Activated T-cell treated with anti-CD3 and anti-CD28 coated beads for 24 hours (primary cell): Measurements from ENCODE around the gene DNMT3A.
"Not testable (repeated sequence)": the region's sequence is repeated elsewhere in the genome, so short reads cannot be mapped to it uniquely, and the experiment has no call there.

ENCODE experiments used
- DNase-seq: peaks from one replicate; pipeline ENCODE4 v3.0.0-alpha.2; 2020; ENCODE audit warnings: low read depth

DNMT3A gene

GRCh38 chr2:25283921-25284320 is 57.8 kb downstream of the DNMT3A start:
- DNase-seq = no peak

- DNase-seq = no peak
These were observed 59.8 kb downstream of the DNMT3A start for GRCh38 chr2:25281941-25282340.

DNA sequence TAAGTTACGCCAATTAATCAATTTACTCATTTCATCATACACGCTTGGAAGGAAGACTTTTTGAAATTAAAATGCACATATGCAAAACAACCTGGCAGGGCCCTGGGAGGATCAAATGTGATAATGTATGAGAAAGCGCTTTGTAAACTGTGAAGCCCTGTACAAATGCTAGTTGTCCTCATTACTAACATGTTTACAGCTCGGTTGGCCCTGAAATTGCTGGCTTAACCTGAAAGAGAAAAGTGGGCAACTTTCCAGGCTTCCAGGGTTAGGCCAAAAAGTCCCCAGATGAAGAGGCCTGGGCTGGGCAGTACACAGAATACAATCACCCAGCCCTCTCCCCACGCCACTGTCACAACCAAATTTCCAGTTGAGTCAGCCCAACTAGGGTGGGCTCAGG is 60.2 kb downstream of the DNMT3A start:
- DNase-seq = no peak

- no peak for DNase-seq
These were observed 61.6 kb downstream of the DNMT3A start for GRCh38 chr2:25280051-25280687.

DNA sequence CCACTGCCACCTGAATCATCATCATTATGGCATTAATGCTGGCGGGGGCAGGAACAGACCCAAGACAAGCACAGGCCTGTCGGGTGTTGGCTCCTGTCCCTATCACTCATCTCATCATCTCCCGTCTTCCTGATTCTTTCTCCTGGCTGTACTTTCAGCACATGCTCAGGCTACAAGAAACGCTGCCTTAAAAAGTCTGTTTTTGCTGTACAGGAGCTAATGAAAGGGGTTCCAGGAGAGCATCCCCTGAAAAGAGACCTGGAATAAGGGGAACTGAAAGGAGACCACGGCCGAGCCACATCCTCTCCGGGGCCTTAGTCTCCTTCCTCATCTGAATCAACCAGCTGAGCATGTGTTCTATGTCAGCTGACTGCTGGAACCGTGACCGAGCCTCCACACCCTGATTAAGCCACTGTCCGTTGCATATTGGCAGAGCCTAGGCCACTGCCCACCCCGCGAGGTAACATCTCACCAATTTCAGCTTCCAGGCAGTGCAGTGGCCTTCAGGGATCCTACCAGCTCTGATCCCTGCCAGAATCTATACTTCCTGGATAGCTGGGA is 62.6 kb downstream of the DNMT3A start:
- DNase-seq = no peak

GRCh38 chr2:25276569-25277465 is 64.9 kb downstream of the DNMT3A start:
- peak; percentile 69 for DNase-seq

- no peak for DNase-seq
These were observed 66.2 kb downstream of the DNMT3A start for GRCh38 chr2:25275575-25275965.

GRCh38 chr2:25274868-25275574 is 66.7 kb downstream of the DNMT3A start:
- DNase-seq = no peak

DNA sequence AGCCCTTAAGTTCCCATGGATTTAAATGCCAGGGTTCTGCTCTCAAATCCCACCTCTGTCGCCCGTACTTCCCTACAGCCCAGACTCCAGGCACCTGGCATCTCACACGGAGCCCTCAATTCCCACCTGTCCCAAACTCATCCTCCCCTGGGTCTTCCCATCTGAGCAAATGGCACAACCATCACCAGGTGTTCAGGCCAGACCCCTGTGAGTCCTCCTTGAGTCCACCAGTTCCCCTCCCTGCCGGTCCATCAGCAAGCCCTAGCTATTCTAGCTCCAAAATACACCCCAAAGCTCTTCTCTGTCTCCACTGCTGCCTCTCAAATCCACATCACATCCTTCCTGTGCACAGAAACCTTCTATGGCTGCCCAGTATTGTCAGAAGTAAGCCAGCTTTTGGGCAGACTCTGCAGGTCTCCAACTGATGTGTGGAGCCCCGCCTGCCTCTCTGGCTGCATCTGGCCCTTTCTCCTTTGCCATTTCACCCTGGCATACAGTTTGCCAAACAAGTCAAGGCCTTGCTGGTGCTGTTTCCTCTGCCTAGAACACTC is 67.7 kb downstream of the DNMT3A start:
- no peak for DNase-seq

- not testable (repeated sequence) for DNase-seq
These were observed 69.0 kb downstream of the DNMT3A start for GRCh38 chr2:25272705-25273104.

DNA sequence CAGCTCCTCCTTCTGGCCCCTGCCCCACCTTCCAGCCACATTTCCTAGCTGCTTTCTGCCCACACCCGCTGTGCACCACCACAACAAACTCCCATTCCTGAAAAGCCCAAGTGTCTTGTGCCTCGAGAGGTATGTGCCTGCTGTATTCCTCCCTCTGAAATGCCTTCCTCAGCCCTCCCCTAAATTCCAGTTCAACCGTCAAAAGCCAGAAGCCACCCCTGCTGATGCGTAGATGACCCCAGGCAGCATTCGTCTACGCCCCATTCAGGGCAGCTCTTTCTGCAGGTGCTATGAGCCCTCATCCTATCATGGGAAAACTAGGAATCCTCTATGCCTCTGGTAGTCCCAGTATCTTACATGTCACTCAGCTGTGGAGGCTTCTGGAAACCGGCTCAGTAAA is 71.7 kb downstream of the DNMT3A start:
- no peak for DNase-seq

GRCh38 chr2:25269233-25269632 is 72.5 kb downstream of the DNMT3A start:
- DNase-seq = no peak

- DNase-seq = no peak
These were observed 73.6 kb downstream of the DNMT3A start for GRCh38 chr2:25268139-25268538.

DNA sequence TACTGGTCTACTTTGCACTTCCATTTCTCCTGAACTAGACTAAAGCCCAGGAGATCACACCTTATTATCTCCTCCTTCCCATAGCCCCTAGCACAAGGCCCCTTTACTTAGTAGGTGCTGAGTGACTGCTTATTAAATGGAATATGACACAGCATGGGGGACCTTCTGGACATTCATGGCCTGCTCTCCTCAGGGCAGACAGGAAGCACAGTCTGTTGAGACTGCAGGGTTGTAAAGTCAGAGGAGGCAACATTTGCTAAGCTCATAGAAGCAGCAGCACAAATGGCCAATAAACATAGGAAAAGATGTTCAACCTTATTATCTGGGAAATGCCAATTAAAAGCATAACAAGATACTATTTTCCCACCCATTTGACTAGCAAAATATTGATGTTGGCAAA is 75.3 kb downstream of the DNMT3A start:
- no peak for DNase-seq

DNA sequence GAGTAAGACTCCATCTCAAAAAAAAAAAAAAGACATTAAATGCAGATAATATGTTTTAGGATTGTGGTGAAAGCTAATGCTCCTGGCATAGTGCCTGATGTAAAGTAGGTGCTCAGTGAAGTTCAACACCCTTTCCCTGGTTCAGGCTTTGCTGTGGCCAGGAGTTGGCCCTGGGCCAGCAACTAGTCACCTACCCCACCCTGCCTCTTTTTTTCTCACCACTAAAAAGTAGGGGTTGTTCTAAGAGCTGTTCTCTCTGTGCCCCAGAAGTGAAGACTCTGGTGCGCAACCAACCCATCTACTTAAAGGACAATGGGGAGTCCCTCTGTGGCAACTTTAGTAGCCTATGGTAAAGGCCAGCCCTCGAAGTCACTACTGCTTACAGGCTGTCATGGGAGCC is 75.9 kb downstream of the DNMT3A start:
- DNase-seq = no peak

DNA sequence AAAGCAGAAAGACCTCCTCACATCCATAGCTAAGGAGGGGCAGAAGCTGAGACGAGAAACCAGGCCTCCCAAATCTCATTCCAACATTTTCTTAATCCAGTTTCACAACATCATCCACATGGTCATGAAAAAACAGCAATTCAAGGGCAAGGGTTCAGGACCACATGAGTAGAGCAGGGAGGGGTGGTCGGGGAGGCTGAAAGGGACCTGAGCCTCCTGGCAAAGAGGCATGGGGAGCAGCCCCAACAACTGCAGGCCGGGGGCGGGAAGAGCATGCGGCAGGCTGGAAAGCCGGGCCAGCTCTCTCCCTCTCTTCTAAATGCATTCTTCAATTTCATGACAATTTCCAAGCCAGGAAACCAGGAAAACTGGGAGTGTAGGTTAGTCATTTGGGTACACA is 76.7 kb downstream of the DNMT3A start:
- DNase-seq = no peak

DNA sequence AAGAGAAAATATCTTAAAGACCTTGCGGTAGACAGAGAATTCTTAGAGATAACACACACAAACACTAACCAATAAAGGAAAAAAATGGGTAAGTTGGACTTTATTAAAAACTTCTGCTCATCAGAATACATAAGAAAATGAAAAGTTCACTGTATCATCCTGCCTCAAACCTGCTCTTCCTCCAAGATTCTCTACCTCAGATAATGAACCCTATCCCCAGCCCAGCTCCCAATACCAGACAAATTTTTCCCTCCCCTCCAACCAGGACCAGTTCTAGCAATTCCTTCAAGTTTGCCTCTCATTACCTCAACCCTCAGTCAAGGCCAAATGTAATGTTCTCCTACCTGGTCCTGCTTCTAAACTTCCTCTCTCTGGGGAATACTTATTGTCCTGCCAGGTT is 79.4 kb downstream of the DNMT3A start:
- DNase-seq = no peak

GRCh38 chr2:25259737-25260124 is 82.0 kb downstream of the DNMT3A start:
- DNase-seq = no peak

DNA sequence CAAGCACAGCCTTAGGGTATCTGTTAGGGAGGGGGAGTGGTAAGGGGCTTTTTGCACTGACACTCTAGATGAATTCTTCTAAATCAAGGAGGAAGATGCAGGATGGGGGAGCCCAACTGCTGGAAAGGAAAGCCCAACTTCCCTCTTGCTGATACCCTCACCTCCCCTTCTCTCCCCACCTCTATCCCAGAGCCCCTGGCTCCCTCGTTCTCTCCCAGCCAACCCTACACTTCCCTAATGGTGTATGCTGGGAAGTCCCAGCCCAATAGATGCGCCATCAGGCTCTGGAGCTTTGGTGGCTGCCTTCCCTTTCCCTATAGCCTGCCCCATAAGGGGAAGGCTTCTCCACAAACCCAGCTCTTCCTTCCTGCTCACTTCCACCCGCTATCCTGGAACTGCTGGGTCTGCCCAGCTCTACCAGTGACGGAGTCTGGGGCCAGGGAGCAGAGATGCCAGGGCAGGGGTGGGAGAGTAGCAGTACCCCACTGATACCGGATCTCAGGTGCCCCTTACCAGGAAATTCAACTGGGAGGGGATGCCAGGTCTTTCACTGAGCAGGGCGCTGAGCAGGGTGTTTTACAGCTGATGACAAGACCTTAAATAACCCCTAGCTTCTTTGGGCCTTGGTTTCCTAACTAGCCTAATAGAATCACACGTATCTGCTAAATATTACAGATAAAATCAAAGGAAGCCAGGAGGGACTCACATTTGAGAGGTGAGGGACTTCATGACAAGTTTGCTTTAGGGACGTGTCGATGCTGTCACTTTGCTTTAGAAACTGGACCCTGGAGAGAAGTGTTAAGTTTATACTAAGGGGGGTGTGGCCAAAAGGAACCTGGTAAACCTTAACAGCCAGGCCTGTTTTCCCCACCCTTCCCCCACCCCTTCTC is 82.6 kb downstream of the DNMT3A start:
- no peak for DNase-seq

DNA sequence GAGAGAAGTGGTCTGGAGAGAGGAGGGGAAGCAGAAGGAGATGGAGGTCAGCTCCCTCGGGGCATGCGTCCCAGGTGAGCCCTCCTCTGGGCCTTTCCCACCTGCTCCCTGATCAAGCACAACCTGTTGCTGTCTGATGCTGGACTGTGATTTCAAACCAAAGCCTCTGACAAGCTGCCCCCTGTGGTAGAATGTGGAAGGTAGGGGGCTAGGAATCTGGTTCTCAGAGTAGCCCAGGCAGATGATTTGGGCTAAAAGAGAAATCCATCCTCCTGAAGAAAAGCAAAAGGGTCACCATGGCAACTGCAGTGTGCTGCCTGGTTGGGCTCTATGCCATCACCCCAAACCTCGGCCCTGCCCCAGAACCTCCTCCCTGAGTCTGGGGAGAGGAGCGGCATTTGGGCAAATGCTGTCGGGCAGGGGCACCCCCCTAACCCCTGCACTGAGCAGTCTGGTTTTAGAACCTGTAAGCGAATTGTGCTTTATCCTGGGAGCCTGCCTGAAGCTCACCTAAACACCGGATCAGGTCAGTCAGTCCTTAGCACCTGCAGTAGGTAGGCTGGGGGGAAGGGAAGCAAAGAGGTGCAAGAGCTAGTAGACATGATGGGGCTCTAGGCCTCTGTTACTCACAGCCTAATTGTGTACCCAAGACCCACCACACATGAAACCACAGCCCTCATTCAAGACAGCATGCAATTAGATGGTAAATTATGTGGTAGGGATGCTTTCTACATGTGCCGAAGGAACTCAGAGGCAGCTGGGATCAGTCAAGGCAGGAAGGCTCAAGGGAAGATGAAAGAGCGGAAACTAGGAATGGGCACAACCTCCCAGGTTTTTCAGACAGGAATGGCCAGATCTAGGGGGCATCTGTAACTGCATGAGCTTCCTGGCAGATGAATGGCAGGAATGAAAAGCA is 83.5 kb downstream of the DNMT3A start:
- DNase-seq = no peak
